Body of pancreas (tissue), 4 donors: ENCODE measurements around the gene ADAMTS16. TPM values are rescaled to one million over a fixed set of nuclear protein-coding genes. Genes with fewer than 3 reads are reported as not detected.

Experiments
- ATAC-seq: fragments of 150-250 bp; one replicate; pipeline ENCODE4 v1.9.1; 2016
- DNase-seq, 4 donors: peaks; one replicate each; pipeline ENCODE4 v3.0.0-alpha.2; 2019
- H3K27ac ChIP-seq, 4 donors: fragments of 200-600 bp; sonication (generic); 1 replicate in 3 of 4; 2 replicates in 1 of 4; pipeline versions ENCODE4 v1.5.1 to v1.6.1; 2016 to 2019; ENCODE audit warnings: mild to moderate bottlenecking in 1 of 4, mixed read lengths in 1 of 4, moderate library complexity in 1 of 4
- H3K27me3 ChIP-seq, 2 donors: fragments of 200-600 bp; sonication (generic); one replicate each; pipeline ENCODE4 v1.6.0; 2016; ENCODE audit warnings: mild to moderate bottlenecking in 1 of 2
- H3K36me3 ChIP-seq, 2 donors: fragments of 200-600 bp; sonication (generic); replicated peaks in 1 of 2; 2 replicates each; pipeline ENCODE4 v1.5.1; 2016; ENCODE audit warnings: low read depth in 2 of 2; ENCODE audit not compliant: insufficient read depth in 1 of 2
- H3K4me1 ChIP-seq: fragments of 200-600 bp; sonication (generic); one replicate; pipeline ENCODE4 v1.6.0; 2016
- H3K4me3 ChIP-seq, 2 donors: fragments of 200-600 bp; sonication (generic); 1 replicate in 1 of 2; 2 replicates in 1 of 2; pipeline ENCODE4 v1.5.1; 2016 to 2019
- H3K9me3 ChIP-seq, 3 donors: fragments of 200-600 bp; sonication (generic); 1 replicate in 2 of 3; 2 replicates in 1 of 3; pipeline ENCODE4 v1.5.1; 2016
- CTCF ChIP-seq, 7 experiments: fragments of 450-650 bp in 4 of 7; fragments of 200-600 bp in 3 of 7; sonication (generic) in 3 of 7; IDR thresholded peaks; one replicate each; pipeline ENCODE4 v1.5.1; 2016 to 2019; ENCODE audit warnings: antibody characterized with exemption in 7 of 7
- POLR2A ChIP-seq, 3 donors: fragments of 450-650 bp; IDR thresholded peaks; one replicate each; pipeline ENCODE4 v1.6.1; 2016; ENCODE audit warnings: antibody characterized with exemption in 3 of 3, mild to moderate bottlenecking in 2 of 3
- WGBS, 2 donors: methylation state at CpG; one replicate each; pipeline ENCODE4 v1.1.5; 2017; 5-methylcytosine and 5-hydroxymethylcytosine counted together
- intact Hi-C: fragments of 100-400 bp; cut with DNase I; formaldehyde crosslinking; loops from one replicate; pipeline ENCODE4 v1.15.1; 2023
- total RNA-seq, 2 donors: library from RNA; depleted of rRNA; stranded (reverse); fragments of >200 nt; gene quantifications; one replicate each; pipeline ENCODE4 v1.1.0, GENCODE V29; 2016

The ADAMTS16 gene
- total RNA-seq, 2 donors from 2014 or later, result 1.8 to 5.6 TPM

- WGBS, 2 donors, result 85% methylated on average over 12 of the region's 12 CpGs
- no peak for ATAC-seq
- intact Hi-C loops, result no loop called here
- peaks cover 7% of the 10 kb centered on the region for H3K4me1 ChIP-seq
- no peak for DNase-seq
- H3K27me3 ChIP-seq, result no peaks in the 10 kb centered on the region
- no peaks in the 10 kb centered on the region for H3K36me3 ChIP-seq
- no peaks in the 10 kb centered on the region for H3K9me3 ChIP-seq
- TF ChIP-seq CTCF (IDR thresholded peaks at IDR 0.05), result no peak
- no peak for TF ChIP-seq POLR2A (IDR thresholded peaks at IDR 0.05)
- no peak overlapping the region for H3K27ac ChIP-seq
- H3K4me3 ChIP-seq, result no peak overlapping the region
Measured at GRCh38 chr5:5315068-5315980, 175.2 kb downstream of the ADAMTS16 start.

- Histone ChIP-seq H3K4me1 (peaks cover 7% of the 10 kb centered on the region), H3K9me3 (no peaks in the 10 kb centered on the region), H3K4me3 (no peak overlapping the region), H3K27ac (no peak overlapping the region), H3K27me3 (no peaks in the 10 kb centered on the region), H3K36me3 (no peaks in the 10 kb centered on the region)
- 31 to 47% methylated on average over 1 of the region's 1 CpG for WGBS, 2 donors
- ATAC-seq, result no peak
- DNase-seq, result no peak
- intact Hi-C loops, result no loop called here
- TF ChIP-seq CTCF (IDR thresholded peaks at IDR 0.05) (no peak), POLR2A (IDR thresholded peaks at IDR 0.05) (no peak)
Measured at GRCh38 chr5:5316334-5316733, 176.2 kb downstream of the ADAMTS16 start.

GRCh38 chr5:5317976-5318375 is 177.8 kb downstream of the ADAMTS16 start:
- Histone ChIP-seq H3K36me3 (no peaks in the 10 kb centered on the region), H3K9me3 (no peaks in the 10 kb centered on the region), H3K4me3 (no peak overlapping the region), H3K27ac (no peak overlapping the region), H3K4me1 (peaks cover 2% of the 10 kb centered on the region), H3K27me3 (no peaks in the 10 kb centered on the region)
- intact Hi-C loops, result no loop called here
- WGBS, 2 donors, result 92% methylated on average over 9 to 10 of the region's 10 CpGs
- ATAC-seq (no peak), DNase-seq (no peak)
- TF ChIP-seq CTCF (IDR thresholded peaks at IDR 0.05) (no peak), POLR2A (IDR thresholded peaks at IDR 0.05) (no peak)

GRCh38 chr5:5318426-5319190 is 178.5 kb downstream of the ADAMTS16 start:
- Histone ChIP-seq H3K36me3 (no peaks in the 10 kb centered on the region), H3K4me3 (no peak overlapping the region)
- WGBS, 2 donors, result 83 to 87% methylated on average over 18 of the region's 18 CpGs

More at GRCh38 chr5:5318426-5319190, 178.5 kb downstream of the ADAMTS16 start:
- no peak overlapping the region for H3K27ac ChIP-seq
- no peak for TF ChIP-seq CTCF (IDR thresholded peaks at IDR 0.05)
- no peak for TF ChIP-seq POLR2A (IDR thresholded peaks at IDR 0.05)
- no peak for DNase-seq
- no peaks in the 10 kb centered on the region for H3K4me1 ChIP-seq
- no peak for ATAC-seq
- intact Hi-C loops, result no loop called here
- H3K27me3 ChIP-seq, result no peaks in the 10 kb centered on the region
- no peaks in the 10 kb centered on the region for H3K9me3 ChIP-seq
